Activated CD8-positive, alpha-beta memory T cell treated with anti-CD3 and anti-CD28 coated beads, Interleukin-2, amount 50 U/mL, for 24 hours (primary cell): ENCODE measurements around the gene NUDT3.
"Not testable (repeated sequence)": the region's sequence is repeated elsewhere in the genome, so short reads cannot be mapped to it uniquely, and the experiment has no call there.

ENCODE experiments used
- DNase-seq: peaks from one replicate; pipeline ENCODE4 v3.0.0-alpha.2; 2020; ENCODE audit errors: extremely low read depth

The NUDT3 gene

GRCh38 chr6:34259529-34260069 lies 132.9 kb downstream of the NUDT3 start:
- no peak for DNase-seq

GRCh38 chr6:34252395-34252794 lies 140.1 kb downstream of the NUDT3 start:
- DNase-seq, result not testable (repeated sequence)

- DNase-seq, result no peak
Observed at GRCh38 chr6:34249469-34250261, 142.8 kb downstream of the NUDT3 start.

DNA sequence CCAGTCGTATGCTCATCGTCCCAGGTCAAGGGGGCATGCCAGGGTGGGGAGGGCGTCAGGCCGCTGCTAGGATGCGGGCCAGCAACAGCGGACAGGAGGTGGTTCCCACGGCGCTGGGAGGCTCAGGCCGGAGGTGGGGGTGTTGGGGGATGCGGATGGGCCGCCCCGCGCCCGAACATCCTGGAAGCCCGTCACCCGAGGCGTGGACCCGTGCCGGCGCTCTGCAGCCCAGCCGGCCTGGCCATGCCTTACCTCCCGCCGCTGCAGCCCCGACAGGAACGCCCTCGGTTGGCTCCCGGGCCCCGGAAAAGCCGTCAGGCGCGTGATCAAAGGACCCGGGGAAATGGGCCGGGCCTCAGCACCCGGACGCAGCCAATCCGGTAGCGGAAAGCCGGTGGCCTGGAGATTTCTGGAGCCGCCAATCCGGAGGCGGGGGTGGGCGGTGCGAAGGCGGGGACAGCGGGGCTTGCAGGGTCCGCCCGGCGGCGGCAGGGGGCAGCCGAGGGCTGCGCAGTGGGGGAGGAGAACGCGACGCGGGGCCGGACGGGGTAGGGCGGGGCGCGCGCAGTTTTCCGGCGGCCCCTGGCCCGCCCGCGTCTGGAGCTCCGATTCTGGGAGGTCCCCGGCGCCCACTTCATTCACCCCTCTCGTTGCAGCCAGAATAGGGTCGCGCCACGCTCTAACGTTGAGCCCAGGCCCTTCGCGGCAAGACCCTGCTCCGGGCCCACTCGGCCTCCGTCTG lies 143.6 kb downstream of the NUDT3 start, which contains the start of gene SMIM29:
SMIM29 (minus strand) TSS at position 280 of the 742 bp plus-strand sequence. CDS start 1,215 bp downstream, outside the sequence.
- DNase-seq, result peak; percentile 88

- DNase-seq, result no peak
Observed at GRCh38 chr6:34248198-34248726, 144.2 kb downstream of the NUDT3 start.

- no peak for DNase-seq
Observed at GRCh38 chr6:34247481-34248197, 144.8 kb downstream of the NUDT3 start.

DNA sequence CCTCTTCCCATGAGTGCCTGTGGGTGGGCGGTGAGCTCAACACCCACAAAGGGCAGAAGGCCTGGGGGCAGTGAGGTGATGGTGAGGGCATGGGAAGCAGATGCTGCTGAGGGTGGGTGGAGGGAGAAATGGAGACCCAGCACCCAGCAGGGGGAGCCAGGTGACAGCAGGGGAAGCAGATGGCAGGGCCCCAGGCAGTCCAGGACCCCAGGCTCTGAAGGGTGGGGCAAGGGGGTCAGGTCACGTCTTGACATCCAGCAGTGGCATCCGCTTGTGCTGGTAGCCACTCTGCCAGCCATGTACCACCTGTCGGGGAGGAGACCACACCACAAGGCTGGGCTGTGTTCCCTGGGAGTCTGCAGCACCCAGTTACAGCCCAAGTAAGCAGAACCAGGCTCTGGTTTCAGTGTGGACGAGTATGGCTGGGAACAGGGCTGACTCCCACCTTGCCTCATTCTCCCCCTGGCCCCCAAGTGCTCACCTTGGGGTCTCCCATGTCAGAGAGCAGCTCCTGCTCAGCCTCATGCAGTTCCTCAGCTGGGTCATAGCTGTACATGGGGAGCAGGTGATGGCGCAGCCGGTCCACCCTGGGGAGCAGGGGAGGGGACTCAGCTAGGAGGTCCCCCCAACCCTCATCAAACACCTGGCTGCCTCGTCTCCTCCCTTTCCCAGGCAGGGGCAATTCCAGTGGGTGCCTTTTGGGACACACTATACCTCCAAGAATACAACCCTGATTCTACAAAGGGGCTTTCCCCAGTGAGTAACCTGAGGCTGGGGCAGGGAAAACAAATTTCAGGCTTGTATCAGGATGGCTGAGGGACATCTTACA lies 145.7 kb downstream of the NUDT3 start:
- DNase-seq, result no peak

GRCh38 chr6:34246249-34246562 lies 146.3 kb downstream of the NUDT3 start:
- DNase-seq, result no peak

DNA sequence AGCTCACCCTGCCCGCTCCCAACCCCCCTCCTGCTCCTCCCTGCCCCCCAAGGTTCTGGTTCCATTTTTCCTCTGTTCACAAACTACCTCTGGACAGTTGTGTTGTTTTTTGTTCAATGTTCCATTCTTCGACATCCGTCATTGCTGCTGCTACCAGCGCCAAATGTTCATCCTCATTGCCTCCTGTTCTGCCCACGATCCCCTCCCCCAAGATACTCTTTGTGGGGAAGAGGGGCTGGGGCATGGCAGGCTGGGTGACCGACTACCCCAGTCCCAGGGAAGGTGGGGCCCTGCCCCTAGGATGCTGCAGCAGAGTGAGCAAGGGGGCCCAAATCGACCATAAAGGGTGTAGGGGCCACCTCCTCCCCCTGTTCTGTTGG lies 146.7 kb downstream of the NUDT3 start:
- DNase-seq, result not testable (repeated sequence)

- DNase-seq, result not testable (repeated sequence)
Observed at GRCh38 chr6:34245032-34245760, 147.3 kb downstream of the NUDT3 start.

GRCh38 chr6:34243901-34244884 lies 148.3 kb downstream of the NUDT3 start:
- no peak for DNase-seq

- no peak for DNase-seq
Observed at GRCh38 chr6:34243131-34243771, 149.2 kb downstream of the NUDT3 start.

DNA sequence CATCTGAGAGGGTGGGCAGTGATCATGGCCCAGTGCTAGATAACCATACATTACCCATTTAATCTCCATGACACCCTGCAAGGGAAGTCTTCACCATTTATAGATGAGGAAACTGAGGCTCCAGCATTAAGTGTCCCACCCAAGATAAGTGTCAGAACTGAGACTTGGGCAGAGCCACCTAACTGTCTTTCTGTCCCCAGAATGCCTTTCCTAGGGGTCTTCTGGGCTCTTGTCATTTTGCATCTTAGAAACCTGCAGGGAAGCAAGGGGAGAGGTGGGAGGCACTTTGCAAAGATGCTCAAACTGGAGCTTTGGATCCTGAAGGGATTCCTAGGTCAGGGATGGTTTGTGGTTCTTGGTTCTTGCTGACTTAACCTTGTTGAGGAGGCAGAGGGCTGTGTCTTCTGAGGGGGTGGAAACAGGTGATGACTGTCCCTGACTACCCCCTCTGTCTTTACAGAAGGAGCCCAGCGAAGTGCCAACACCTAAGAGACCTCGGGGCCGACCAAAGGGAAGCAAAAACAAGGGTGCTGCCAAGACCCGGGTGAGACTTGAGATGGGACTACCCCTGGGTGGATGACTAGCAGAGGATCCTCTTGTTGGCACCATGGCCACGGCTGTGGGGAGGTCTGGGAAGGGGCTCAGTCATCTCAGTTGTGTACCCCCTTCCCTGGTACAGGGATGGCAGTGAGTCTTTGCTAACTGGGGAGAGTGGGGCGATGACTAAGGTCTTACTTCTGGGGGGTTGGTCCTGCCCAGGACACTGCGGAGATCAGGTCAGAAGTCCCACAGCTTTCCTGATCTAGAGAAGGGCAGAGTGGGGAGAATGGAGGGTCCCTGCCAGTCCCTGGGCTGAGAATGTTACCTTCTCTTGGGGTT lies 150.0 kb downstream of the NUDT3 start:
- no peak for DNase-seq

- no peak for DNase-seq
Observed at GRCh38 chr6:34241351-34242215, 150.9 kb downstream of the NUDT3 start.

GRCh38 chr6:34240329-34241248 lies 151.9 kb downstream of the NUDT3 start:
- no peak for DNase-seq

GRCh38 chr6:34239893-34240292 lies 152.6 kb downstream of the NUDT3 start:
- no peak for DNase-seq
